GM21367 (cell line): ENCODE measurements around the gene PAX7.

Experiments
- ATAC-seq: cut with Tn5 transposase; IDR thresholded peaks from one replicate; pipeline ENCODE4 v1.9.1; 2021; ENCODE audit not compliant: unreplicated experiment

PAX7 gene

DNA sequence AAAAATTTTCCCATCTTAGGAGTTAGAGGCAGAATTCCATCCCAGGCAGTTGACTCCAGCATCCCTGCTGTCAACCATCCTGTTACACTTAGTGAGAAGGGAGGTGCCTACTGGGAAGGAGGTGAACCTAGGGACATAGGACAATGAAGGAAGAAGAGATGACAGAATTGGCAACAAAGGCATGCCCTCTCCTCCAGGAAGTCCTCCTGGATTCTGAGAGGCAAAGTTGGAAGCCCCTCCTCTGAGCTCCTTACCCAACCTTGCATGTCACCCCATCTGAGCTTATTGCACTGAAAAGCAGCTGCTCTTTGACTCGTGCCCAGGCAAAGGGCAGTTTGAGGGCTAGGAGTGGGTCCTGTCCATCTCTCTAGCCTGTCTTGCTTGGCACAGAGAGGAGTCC, 66.9 kb downstream of the PAX7 start:
- ATAC-seq, result no peak

- ATAC-seq, result no peak
Measured at GRCh38 chr1:18700530-18700929, 69.9 kb downstream of the PAX7 start.

- no peak for ATAC-seq
Measured at GRCh38 chr1:18701183-18701582, 70.5 kb downstream of the PAX7 start.

DNA sequence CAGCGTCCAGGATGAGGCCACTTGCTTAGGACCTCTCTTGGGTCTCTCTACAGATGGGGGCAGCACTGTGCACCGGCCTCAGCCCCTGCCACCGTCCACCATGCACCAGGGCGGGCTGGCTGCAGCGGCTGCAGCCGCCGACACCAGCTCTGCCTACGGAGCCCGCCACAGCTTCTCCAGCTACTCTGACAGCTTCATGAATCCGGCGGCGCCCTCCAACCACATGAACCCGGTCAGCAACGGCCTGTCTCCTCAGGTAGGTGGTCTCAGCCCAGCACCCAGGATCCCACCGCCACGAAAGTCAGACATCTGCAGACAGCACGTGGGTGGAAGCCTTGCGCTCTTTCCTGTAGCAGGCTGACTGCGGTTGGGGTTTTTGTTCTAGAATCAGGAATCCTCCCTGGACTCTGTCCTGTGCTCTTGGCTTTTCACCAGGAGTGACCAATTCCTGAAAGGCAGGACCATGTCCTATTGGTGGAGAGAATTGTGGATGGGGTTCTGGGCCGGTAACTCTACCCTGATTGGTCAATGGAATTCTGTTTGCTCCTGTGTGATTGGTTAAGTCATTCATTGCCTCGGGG, 72.5 kb downstream of the PAX7 start:
- no peak for ATAC-seq

DNA sequence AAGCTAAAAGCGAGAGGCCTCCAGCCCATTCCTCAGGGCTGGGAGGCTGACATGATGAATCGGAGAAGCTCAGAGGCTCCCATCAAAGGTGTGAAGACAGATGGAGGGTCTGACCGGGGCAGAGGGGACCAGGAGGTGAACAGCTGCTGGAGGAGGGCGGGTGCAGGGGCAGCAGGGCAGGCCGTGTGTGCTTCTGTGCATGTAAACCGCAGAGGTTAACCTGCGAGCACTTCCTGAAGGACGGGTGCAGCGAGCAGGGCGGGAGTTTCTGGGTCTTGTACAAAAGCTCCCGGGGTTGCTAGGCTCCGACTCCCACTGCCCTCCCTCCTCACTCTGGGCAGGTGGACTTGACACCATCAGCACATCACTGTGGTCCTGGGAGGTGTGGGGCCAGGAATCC, 75.2 kb downstream of the PAX7 start:
- no peak for ATAC-seq

GRCh38 chr1:18707696-18708257, 77.1 kb downstream of the PAX7 start:
- ATAC-seq, result no peak

- no peak for ATAC-seq
Measured at GRCh38 chr1:18710002-18710401, 79.4 kb downstream of the PAX7 start.

DNA sequence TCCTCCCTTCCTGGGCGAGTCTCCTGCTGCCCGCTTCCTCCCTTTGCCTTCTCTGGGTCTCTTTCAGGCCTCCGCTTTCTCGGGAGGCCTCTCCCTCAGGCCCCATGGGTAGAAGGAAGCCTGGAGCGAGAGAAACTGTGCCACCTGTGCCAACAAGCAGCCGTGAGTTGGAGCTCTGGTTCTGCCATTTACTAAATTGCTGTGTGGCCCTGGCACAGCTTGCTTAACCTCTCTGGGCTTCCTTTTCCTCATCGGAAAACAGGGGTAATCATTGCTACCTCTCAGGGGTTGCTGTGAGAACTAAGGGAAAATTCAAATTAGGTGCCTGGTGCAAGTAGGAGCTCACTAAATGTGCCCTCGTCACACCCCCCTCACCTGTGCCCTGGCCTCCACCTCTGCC, 80.4 kb downstream of the PAX7 start:
- ATAC-seq, result no peak

GRCh38 chr1:18711536-18712251, 81.0 kb downstream of the PAX7 start:
- ATAC-seq, result no peak

DNA sequence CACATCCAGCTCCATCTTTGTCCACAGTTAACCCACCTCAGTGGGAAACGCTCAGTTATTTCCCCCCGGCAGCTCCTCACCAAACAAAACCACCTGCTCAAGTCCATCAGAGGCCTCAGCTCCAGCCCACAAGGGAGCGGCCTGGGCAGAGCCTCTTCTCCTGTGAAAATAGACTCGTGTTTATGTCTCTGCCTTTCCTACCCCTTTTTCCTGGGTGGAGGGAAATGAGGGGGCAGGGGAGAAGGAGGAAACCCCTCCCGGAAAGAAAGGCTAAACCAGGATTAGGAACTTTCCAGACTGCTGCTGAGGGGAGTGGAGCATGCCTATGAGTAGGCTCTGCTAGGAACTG, 81.6 kb downstream of the PAX7 start:
- no peak for ATAC-seq

DNA sequence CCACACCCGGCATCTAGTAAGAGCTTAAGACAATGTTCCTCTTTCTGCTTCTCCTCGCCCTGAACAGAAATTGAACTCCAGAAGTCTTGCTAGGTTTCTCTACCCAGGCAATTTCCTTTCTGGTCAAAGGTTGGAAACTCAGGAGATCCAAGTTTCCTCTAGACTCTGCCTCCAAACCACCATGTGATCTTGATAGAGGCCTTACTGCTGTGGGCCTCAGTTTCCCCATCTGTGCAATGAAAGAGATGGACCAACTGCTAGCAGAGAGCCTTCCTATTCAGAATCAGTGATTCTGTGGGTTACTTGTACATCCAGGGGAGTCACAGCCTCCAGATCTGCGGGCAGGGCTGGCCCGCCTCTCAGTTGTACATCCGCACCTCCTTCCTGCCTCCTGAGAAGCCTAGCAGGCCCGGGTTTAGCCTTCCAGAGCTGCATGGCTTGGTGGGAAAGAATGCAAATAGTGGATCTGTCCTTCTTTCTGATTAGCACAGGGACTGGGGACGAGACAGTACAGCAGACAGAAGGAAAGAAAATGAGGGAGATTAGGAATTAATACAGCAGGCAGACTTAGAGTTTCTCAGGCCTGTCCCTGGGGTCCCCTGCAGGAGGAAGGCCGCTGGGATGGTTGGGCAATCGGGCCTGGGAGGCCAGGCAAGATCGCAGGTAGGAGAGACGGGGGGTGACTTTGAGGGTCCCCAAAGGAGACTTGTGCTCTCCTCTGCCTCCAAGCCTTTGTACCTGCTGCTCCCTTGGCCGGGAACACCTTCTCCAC, 83.9 kb downstream of the PAX7 start:
- no peak for ATAC-seq

GRCh38 chr1:18716112-18716784, 85.6 kb downstream of the PAX7 start:
- ATAC-seq, result no peak

- ATAC-seq, result no peak
Measured at GRCh38 chr1:18716785-18717678, 86.4 kb downstream of the PAX7 start.

GRCh38 chr1:18719786-18720451, 89.3 kb downstream of the PAX7 start:
- ATAC-seq, result no peak

- ATAC-seq, result no peak
Measured at GRCh38 chr1:18721041-18721440, 90.4 kb downstream of the PAX7 start.

DNA sequence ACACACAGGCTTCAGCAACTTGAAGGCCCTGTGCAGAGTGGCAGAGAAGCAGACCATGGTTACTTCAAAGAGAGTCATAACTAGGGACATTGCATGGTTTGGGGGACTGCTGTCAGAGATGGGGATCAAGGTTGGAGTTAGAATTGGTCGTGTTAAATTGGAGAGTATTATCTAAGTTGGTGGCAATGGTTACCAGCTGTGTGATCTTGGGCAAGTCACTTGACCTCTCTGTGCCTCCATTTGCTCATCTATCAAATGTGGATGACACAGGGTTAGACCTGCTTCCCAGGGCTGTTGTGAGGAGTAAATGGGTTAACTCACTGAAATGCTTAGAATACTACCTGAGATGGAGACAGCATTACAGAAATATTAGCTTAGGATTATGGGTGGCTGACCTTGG, 91.1 kb downstream of the PAX7 start:
- ATAC-seq, result no peak

DNA sequence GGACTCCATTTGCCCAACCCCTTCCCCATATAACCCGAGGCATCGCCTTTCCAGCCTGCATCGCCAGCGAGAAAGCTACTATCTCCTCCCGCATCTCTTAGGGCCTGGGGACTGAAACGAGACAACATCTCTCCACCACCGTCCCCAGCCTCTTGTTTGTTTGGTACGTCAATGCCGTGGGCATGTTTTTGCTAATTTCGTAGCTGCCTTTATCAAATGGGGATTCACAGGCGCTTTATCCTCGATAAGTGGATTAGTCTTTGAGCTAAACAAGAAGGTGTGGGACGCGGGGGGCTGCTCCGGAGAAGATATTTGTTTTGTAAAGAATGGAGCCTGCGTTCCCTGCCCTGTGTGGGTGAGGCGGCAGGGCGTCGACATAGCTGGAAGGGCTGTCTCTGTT, 91.6 kb downstream of the PAX7 start:
- no peak for ATAC-seq

GRCh38 chr1:18723206-18723605, 92.6 kb downstream of the PAX7 start:
- no peak for ATAC-seq

GRCh38 chr1:18723701-18724411, 93.2 kb downstream of the PAX7 start:
- ATAC-seq, result no peak
